Progenitor cell of endocrine pancreas (in vitro differentiated cells): ENCODE results near the gene FGFRL1. TPM values are rescaled to one million over a fixed set of nuclear protein-coding genes. Genes with fewer than 3 reads are reported as not detected.

ENCODE experiments used
- DNase-seq: peaks from one replicate; pipeline ENCODE4 v3.0.0; 2021; ENCODE audit warnings: low spot score; ENCODE audit not compliant: unreplicated experiment
- H3K27ac Mint-ChIP-seq: 2 replicates; pipeline ENCODE4 v1.8.0; 2021; ENCODE audit warnings: mild to moderate bottlenecking, moderate library complexity, mixed read lengths
- H3K27me3 Mint-ChIP-seq: 2 replicates; pipeline ENCODE4 v1.8.0; 2021; ENCODE audit warnings: mixed read lengths
- H3K36me3 Mint-ChIP-seq: 2 replicates; pipeline ENCODE4 v1.8.0; 2022; ENCODE audit warnings: mixed read lengths; ENCODE audit not compliant: insufficient read depth
- H3K4me1 Mint-ChIP-seq: 2 replicates; pipeline ENCODE4 v1.8.0; 2021; ENCODE audit warnings: low read depth, mixed read lengths
- H3K4me3 Mint-ChIP-seq: 2 replicates; pipeline ENCODE4 v1.8.0; 2021; ENCODE audit warnings: low read depth, mild to moderate bottlenecking, moderate library complexity, mixed read lengths
- H3K9me3 Mint-ChIP-seq: 2 replicates; pipeline ENCODE4 v1.8.0; 2021; ENCODE audit warnings: low read depth, mixed read lengths
- total RNA-seq: library from RNA; stranded (reverse); gene quantifications from 2 replicates; pipeline ENCODE4 v1.2.1, GENCODE V29; 2021
- TF ChIP-seq, protein P1 (sequence below): fragments of 200-600 bp; sonication (generic); IDR thresholded peaks from one replicate; pipeline ENCODE4 v1.5.0; 2021; ENCODE audit warnings: antibody characterized with exemption, mild to moderate bottlenecking; ENCODE audit not compliant: unreplicated experiment

FGFRL1 gene
- total RNA-seq, 1 donor from 2014 or later = 126 TPM

DNA sequence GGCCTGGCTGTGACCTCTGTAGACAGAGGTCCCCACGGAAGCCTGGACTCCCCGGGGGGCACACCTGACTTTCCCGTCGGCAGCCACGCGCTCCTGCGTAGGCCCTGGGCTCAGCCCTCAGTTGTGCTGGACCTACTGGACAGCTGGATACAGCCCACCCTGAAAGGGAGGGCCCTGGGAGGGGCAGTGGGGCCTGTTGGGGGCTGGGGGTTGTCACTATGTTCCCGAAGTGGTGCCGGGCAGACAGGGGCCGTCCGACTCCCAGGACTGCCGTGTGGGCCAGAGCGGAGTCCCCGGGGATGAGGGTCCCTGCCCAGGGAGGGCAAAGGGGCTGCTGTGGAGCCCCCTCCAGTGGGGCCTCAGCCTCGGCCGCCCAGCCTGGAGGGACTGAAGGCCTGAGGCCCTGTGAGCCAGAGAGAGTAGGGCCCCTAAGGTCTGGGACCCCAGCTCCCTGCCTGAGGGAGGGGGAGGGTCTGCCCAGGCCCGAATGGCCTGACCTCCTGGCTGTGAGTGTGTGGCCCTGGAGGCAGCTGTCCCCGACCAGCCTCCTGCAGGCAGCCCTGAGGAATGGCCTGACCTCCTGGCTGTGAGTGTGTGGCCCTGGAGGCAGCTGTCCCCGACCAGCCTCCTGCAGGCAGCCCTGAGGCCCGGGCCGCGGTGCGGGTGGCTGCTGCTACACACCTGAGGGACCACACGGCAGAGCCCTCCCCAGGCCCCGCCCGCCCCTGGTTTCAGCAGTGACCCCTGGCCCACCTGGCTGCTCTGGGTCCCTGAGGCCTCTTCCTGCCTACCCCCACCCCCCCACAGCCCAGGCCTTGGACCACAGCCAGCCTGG lies 25.8 kb downstream of the FGFRL1 start:
- H3K9me3 Mint-ChIP-seq = no peaks in the 10 kb centered on the region
- H3K27ac Mint-ChIP-seq = no peak overlapping the region
- H3K27me3 Mint-ChIP-seq = no peaks in the 10 kb centered on the region
- no peak overlapping the region for H3K4me3 Mint-ChIP-seq
- TF ChIP-seq, protein P1, sequence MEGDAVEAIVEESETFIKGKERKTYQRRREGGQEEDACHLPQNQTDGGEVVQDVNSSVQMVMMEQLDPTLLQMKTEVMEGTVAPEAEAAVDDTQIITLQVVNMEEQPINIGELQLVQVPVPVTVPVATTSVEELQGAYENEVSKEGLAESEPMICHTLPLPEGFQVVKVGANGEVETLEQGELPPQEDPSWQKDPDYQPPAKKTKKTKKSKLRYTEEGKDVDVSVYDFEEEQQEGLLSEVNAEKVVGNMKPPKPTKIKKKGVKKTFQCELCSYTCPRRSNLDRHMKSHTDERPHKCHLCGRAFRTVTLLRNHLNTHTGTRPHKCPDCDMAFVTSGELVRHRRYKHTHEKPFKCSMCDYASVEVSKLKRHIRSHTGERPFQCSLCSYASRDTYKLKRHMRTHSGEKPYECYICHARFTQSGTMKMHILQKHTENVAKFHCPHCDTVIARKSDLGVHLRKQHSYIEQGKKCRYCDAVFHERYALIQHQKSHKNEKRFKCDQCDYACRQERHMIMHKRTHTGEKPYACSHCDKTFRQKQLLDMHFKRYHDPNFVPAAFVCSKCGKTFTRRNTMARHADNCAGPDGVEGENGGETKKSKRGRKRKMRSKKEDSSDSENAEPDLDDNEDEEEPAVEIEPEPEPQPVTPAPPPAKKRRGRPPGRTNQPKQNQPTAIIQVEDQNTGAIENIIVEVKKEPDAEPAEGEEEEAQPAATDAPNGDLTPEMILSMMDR = no peak
- DNase-seq = no peak
- peaks cover 15% of the 10 kb centered on the region for H3K4me1 Mint-ChIP-seq
- no peaks in the 10 kb centered on the region for H3K36me3 Mint-ChIP-seq

- Mint-ChIP-seq H3K36me3 (no peaks in the 10 kb centered on the region), H3K4me3 (no peak overlapping the region), H3K9me3 (no peaks in the 10 kb centered on the region), H3K27me3 (no peaks in the 10 kb centered on the region), H3K4me1 (peaks cover 20% of the 10 kb centered on the region), H3K27ac (no peak overlapping the region)
- TF ChIP-seq, protein P1 = no peak
- no peak for DNase-seq
Measured at GRCh38 chr4:1038948-1039492, 27.6 kb downstream of the FGFRL1 start.

DNA sequence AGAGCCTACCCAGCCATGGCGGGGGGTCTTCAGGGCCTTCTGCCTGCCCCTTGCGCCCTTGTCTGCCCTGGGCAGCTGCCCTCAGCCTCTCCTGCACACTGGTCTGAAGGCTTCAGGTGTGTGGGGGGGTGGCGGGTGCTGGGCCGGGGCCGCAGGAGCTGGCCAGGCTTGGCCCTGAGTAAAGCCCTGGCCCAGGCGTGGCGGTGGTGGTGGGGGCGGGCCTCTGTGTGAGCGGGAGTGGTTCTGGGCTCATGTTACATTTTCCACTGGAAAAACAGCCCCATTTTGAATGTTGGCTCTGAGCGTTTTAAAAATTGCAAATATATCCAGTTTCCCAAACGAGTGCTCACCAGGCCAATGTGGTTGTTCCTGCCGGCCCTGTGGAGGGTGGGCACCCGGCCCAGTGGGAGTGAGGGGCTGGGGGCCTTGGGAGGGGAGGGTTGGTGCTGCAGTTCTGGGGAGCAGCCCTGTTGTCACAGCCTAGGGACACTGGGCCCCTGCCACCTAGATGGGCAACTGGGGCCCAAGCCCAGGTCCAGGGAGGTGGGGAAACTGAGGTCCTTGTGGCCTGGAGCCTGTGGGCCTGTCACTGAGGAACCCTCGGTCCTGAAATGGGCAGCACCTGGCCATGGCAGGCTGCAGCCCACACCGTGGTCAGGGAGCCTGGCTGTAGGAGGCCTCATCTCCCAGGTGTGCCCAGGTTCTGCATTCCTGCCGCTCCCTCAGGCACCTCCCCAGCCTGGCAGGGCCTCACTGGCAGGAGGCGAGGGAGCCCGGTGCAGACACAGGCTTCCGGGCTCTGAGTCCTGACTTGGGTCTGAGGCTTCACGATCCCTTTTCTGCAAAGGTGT lies 28.3 kb downstream of the FGFRL1 start:
- no peak for DNase-seq
- peaks cover 20% of the 10 kb centered on the region for H3K4me1 Mint-ChIP-seq
- no peak overlapping the region for H3K4me3 Mint-ChIP-seq
- H3K9me3 Mint-ChIP-seq = no peaks in the 10 kb centered on the region
- TF ChIP-seq, protein P1 = no peak
- H3K36me3 Mint-ChIP-seq = no peaks in the 10 kb centered on the region
- no peaks in the 10 kb centered on the region for H3K27me3 Mint-ChIP-seq
- no peak overlapping the region for H3K27ac Mint-ChIP-seq

- H3K9me3 Mint-ChIP-seq = no peaks in the 10 kb centered on the region
- H3K36me3 Mint-ChIP-seq = no peaks in the 10 kb centered on the region
- no peak overlapping the region for H3K4me3 Mint-ChIP-seq
- peaks cover 3% of the 10 kb centered on the region for H3K27me3 Mint-ChIP-seq
- H3K27ac Mint-ChIP-seq = no peak overlapping the region
- peaks cover 20% of the 10 kb centered on the region for H3K4me1 Mint-ChIP-seq
- TF ChIP-seq, protein P1 = no peak
- no peak for DNase-seq
Measured at GRCh38 chr4:1040344-1041146, 29.1 kb downstream of the FGFRL1 start.
